Heart left ventricle (tissue), 13 donors: ENCODE results near the gene TRPT1.

Experiments used
- POLR2A ChIP-seq, 2 donors: fragments of 450-650 bp; IDR thresholded peaks; one replicate each; pipeline ENCODE4 v1.6.1; 2017; ENCODE audit warnings: antibody characterized with exemption in 2 of 2, mild to moderate bottlenecking in 2 of 2, moderate library complexity in 2 of 2
- TF ChIP-seq, protein P1 (sequence below), 12 donors: fragments of 200-600 bp; sonication (generic) in 4 of 12; IDR thresholded peaks; one replicate each; pipeline versions ENCODE4 v1.5.0 to v1.8.0; 2018 to 2022; ENCODE audit warnings: antibody characterized with exemption in 12 of 12, mild to moderate bottlenecking in 5 of 12
- donor health status: ischemic (EF 13 %, LVEDD 7.1; RV severe dilation, severe dysfunction).
- donor health status: DM: no; HTN: yes; CAD: no.
- donor health status: DM: no; HTN: no; CAD: no.
- donor health status: ischemic (EF 25% LVEDD 6.9; RV normal size, moderate dysfunction).
- donor health status: ischemic (EF 25% LVEDD 5.7; RV mildly dilated, moderate dysfunction).
- donor health status: ischemic (EF 35%, LVEDD 5.7; RV mildly dilated, moderate dysfunction).
- donor health status: nonischemic (EF 11% LVEDD 7.7; RV severe dilation, severe dysfunction).
- donor health status: DM: yes; HTN: yes; CAD: no.
- donor health status: PGD.
- donor health status: ischemic (EF 29% LVEDD 5.4; RV normal size, mild dysfunction).
- donor health status: nonischemic (EF 23%, LVEDD 6.1; RV moderate dilation, normal function).

DNA sequence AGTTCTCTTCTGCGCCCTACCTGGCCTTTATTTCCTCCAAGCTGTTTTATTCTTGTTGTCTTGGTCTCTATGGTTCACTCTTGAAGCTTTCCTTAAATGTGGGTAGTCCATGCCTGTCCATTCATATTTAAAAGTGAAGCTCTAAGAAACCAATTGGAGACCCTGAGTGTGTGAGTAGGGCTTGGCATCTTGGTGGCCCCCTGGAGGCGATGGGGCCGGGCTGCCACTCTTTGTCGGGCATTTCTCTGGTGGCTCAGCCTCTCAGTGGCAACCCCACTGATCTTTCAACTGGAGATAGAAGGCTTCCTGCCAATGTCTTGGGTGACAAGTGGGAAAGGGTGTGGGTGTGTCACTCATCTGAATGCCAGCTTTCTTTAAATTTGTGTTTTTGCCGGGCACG is 9.1 kb downstream of the TRPT1 start:
- TF ChIP-seq, protein P1, sequence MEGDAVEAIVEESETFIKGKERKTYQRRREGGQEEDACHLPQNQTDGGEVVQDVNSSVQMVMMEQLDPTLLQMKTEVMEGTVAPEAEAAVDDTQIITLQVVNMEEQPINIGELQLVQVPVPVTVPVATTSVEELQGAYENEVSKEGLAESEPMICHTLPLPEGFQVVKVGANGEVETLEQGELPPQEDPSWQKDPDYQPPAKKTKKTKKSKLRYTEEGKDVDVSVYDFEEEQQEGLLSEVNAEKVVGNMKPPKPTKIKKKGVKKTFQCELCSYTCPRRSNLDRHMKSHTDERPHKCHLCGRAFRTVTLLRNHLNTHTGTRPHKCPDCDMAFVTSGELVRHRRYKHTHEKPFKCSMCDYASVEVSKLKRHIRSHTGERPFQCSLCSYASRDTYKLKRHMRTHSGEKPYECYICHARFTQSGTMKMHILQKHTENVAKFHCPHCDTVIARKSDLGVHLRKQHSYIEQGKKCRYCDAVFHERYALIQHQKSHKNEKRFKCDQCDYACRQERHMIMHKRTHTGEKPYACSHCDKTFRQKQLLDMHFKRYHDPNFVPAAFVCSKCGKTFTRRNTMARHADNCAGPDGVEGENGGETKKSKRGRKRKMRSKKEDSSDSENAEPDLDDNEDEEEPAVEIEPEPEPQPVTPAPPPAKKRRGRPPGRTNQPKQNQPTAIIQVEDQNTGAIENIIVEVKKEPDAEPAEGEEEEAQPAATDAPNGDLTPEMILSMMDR (IDR thresholded peaks at IDR 0.05), result no peak
- TF ChIP-seq POLR2A (IDR thresholded peaks at IDR 0.05), result no peak
